IMR-90 (cell line): Measurements from ENCODE around the gene MAGOH.

Experiments used
- BHLHE40 ChIP-seq: fragments of 150-350 bp; IDR thresholded peaks from 2 replicates; pipeline ENCODE4 v1.6.1; 2016; ENCODE audit warnings: mild to moderate bottlenecking, low read depth, low read length
- FOS ChIP-seq: fragments of 150-350 bp; IDR thresholded peaks from 2 replicates; pipeline ENCODE4 v1.6.1; 2016; ENCODE audit warnings: low read depth, low read length
- MAFK ChIP-seq: IDR thresholded peaks from 2 replicates; pipeline ENCODE4 v1.6.1; 2012; ENCODE audit warnings: low read depth, low read length, improper control_type of control experiment
- POLR2A ChIP-seq: IDR thresholded peaks from 2 replicates; pipeline ENCODE4 v1.6.1; 2012; ENCODE audit warnings: mild to moderate bottlenecking, low read depth, low read length
- RAD21 ChIP-seq: IDR thresholded peaks from 2 replicates; pipeline ENCODE4 v1.6.1; 2012; ENCODE audit warnings: low read length, improper control_type of control experiment
- RCOR1 ChIP-seq: IDR thresholded peaks from 2 replicates; pipeline ENCODE4 v1.6.1; 2012; ENCODE audit warnings: mild to moderate bottlenecking, low read length, improper control_type of control experiment; ENCODE audit not compliant: insufficient replicate concordance
- TF ChIP-seq, protein P1 (sequence below): conservative IDR thresholded peaks from 2 replicates; pipeline ENCODE4 v1.5.1; 2012; ENCODE audit warnings: mild to moderate bottlenecking, low read depth, low read length, improper control_type of control experiment

GRCh38 chr1:53276153-53276901, 38.0 kb upstream of the MAGOH start:
- TF ChIP-seq, protein P1, sequence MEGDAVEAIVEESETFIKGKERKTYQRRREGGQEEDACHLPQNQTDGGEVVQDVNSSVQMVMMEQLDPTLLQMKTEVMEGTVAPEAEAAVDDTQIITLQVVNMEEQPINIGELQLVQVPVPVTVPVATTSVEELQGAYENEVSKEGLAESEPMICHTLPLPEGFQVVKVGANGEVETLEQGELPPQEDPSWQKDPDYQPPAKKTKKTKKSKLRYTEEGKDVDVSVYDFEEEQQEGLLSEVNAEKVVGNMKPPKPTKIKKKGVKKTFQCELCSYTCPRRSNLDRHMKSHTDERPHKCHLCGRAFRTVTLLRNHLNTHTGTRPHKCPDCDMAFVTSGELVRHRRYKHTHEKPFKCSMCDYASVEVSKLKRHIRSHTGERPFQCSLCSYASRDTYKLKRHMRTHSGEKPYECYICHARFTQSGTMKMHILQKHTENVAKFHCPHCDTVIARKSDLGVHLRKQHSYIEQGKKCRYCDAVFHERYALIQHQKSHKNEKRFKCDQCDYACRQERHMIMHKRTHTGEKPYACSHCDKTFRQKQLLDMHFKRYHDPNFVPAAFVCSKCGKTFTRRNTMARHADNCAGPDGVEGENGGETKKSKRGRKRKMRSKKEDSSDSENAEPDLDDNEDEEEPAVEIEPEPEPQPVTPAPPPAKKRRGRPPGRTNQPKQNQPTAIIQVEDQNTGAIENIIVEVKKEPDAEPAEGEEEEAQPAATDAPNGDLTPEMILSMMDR, result no peak
- no peak for TF ChIP-seq RCOR1
- TF ChIP-seq POLR2A, result no peak
- no peak for TF ChIP-seq RAD21
- no peak for TF ChIP-seq MAFK
- TF ChIP-seq BHLHE40, result no peak
- no peak for TF ChIP-seq FOS
